ENCODE data around the gene ACADSB.

- TF ChIP-seq POLR2AphosphoS5 (IDR thresholded peaks at IDR 0.05) (no peak), CTCF (IDR thresholded peaks at IDR 0.05) (no peak)
These were observed 60.6 kb downstream of the ACADSB start for GRCh38 chr10:123069246-123069986.

Data from breast epithelium (tissue), 3 donors.